Measurements from ENCODE around the gene TSSK3. TPM values are rescaled to one million over a fixed set of nuclear protein-coding genes. Genes with fewer than 3 reads are reported as not detected.

The TSSK3 gene
- polyA plus RNA-seq, 1 experiment = 0.33 TPM

GRCh38 chr1:32400876-32401631 is 38.7 kb downstream of the TSSK3 start:
- H3K4me3 ChIP-seq (ENCODE audit: low read depth, low read length) = no peak overlapping the region
- TF ChIP-seq CTCF (IDR thresholded peaks at IDR 0.05; ENCODE audit: low read depth, low read length) = peak; percentile 92
- H3K27me3 ChIP-seq (ENCODE audit: control insufficient read depth, insufficient read depth, low read length) = no peaks in the 10 kb centered on the region
- H3K9me3 ChIP-seq (ENCODE audit: control insufficient read depth, insufficient read depth, low read length) = no peaks in the 10 kb centered on the region
- ChIA-PET CTCF (interaction anchor here (0.6 to 5.6 kb wide), 32 partner anchors 9 to 536 kb away, joined by 3 to 81 read pairs (median 4); no protein-coding TSS in a partner anchor), POLR2A (interaction anchor here (0.7 to 1.2 kb wide), 3 partner anchors 12 to 497 kb away, joined by 3 to 4 read pairs (median 3); partner anchors contain the start of gene MARCKSL1)
- peak; percentile 48 for DNase-seq (ENCODE audit: low read depth, low spot score)
- H3K27ac ChIP-seq (ENCODE audit: low read depth, low read length) = no peak overlapping the region

- Histone ChIP-seq H3K9me3 (ENCODE audit: control insufficient read depth, insufficient read depth, low read length) (no peaks in the 10 kb centered on the region), H3K27me3 (ENCODE audit: control insufficient read depth, insufficient read depth, low read length) (peaks cover 5% of the 10 kb centered on the region), H3K4me3 (ENCODE audit: low read depth, low read length) (no peak overlapping the region), H3K27ac (ENCODE audit: low read depth, low read length) (no peak overlapping the region)
- peak; percentile 30 for DNase-seq (ENCODE audit: low read depth, low spot score)
- ChIA-PET POLR2A (interaction anchor here (1.2 kb wide), 1 partner anchor 69 kb away, joined by 3 read pairs; the partner anchor contains the start of gene MARCKSL1), CTCF (interaction anchor here (0.5 to 1.4 kb wide), 4 partner anchors 9 to 682 kb away, joined by 3 to 8 read pairs (median 3); no protein-coding TSS in a partner anchor)
- TF ChIP-seq CTCF (IDR thresholded peaks at IDR 0.05; ENCODE audit: low read depth, low read length) = no peak
Observed at GRCh38 chr1:32404946-32405345, 42.6 kb downstream of the TSSK3 start.

GRCh38 chr1:32405672-32406467 is 43.5 kb downstream of the TSSK3 start:
- TF ChIP-seq CTCF (IDR thresholded peaks at IDR 0.05; ENCODE audit: low read depth, low read length) = no peak
- Histone ChIP-seq H3K27me3 (ENCODE audit: control insufficient read depth, insufficient read depth, low read length) (peaks cover 5% of the 10 kb centered on the region), H3K4me3 (ENCODE audit: low read depth, low read length) (no peak overlapping the region), H3K27ac (ENCODE audit: low read depth, low read length) (no peak overlapping the region), H3K9me3 (ENCODE audit: control insufficient read depth, insufficient read depth, low read length) (no peaks in the 10 kb centered on the region)
- DNase-seq (ENCODE audit: low read depth, low spot score) = no peak
- ChIA-PET CTCF (interaction anchor here (0.5 to 1.4 kb wide), 2 partner anchors 43 to 681 kb away, joined by 3 read pairs; no protein-coding TSS in a partner anchor), POLR2A (interaction anchor here (0.7 to 1.2 kb wide), 2 partner anchors 70 to 90 kb away, joined by 3 to 7 read pairs; partner anchors contain the start of gene MARCKSL1)

GRCh38 chr1:32406629-32407111 is 44.3 kb downstream of the TSSK3 start:
- H3K4me3 ChIP-seq (ENCODE audit: low read depth, low read length) = no peak overlapping the region
- ChIA-PET POLR2A (no interaction called here), CTCF (no interaction called here)
- no peak for DNase-seq (ENCODE audit: low read depth, low spot score)
- TF ChIP-seq CTCF (IDR thresholded peaks at IDR 0.05; ENCODE audit: low read depth, low read length) = no peak
- no peak overlapping the region for H3K27ac ChIP-seq (ENCODE audit: low read depth, low read length)
- H3K9me3 ChIP-seq (ENCODE audit: control insufficient read depth, insufficient read depth, low read length) = no peaks in the 10 kb centered on the region
- H3K27me3 ChIP-seq (ENCODE audit: control insufficient read depth, insufficient read depth, low read length) = peaks cover 5% of the 10 kb centered on the region
